ENCODE data around the gene ATP8B2. TPM values are rescaled to one million over a fixed set of nuclear protein-coding genes. Genes with fewer than 3 reads are reported as not detected.
"Not testable (repeated sequence)": the region's sequence is repeated elsewhere in the genome, so short reads cannot be mapped to it uniquely, and the experiment has no call there.

Gene ATP8B2
- total RNA-seq, 1 experiment from 2014 or later: 21.1 TPM

GRCh38 chr1:154344977-154345837 is 19.9 kb downstream of the ATP8B2 start:
- peak; percentile 35 for DNase-seq (ENCODE audit: low read depth)

- DNase-seq (ENCODE audit: low read depth): no peak
Measured at GRCh38 chr1:154346276-154346917, 21.1 kb downstream of the ATP8B2 start.

GRCh38 chr1:154347961-154348360 is 22.6 kb downstream of the ATP8B2 start:
- no peak for DNase-seq (ENCODE audit: low read depth)

- DNase-seq (ENCODE audit: low read depth): no peak
Measured at GRCh38 chr1:154348429-154349076, 23.2 kb downstream of the ATP8B2 start.

GRCh38 chr1:154349121-154349520 is 23.8 kb downstream of the ATP8B2 start:
- DNase-seq (ENCODE audit: low read depth): no peak

GRCh38 chr1:154350383-154350782 is 25.1 kb downstream of the ATP8B2 start:
- DNase-seq (ENCODE audit: low read depth): no peak

- DNase-seq (ENCODE audit: low read depth): no peak
Measured at GRCh38 chr1:154351363-154352068, 26.2 kb downstream of the ATP8B2 start.

GRCh38 chr1:154352245-154352580 is 26.9 kb downstream of the ATP8B2 start:
- no peak for DNase-seq (ENCODE audit: low read depth)

GRCh38 chr1:154352581-154353459 is 27.5 kb downstream of the ATP8B2 start:
- DNase-seq (ENCODE audit: low read depth): peak; percentile 54

- DNase-seq (ENCODE audit: low read depth): peak; percentile 54
Measured at GRCh38 chr1:154353460-154353904, 28.2 kb downstream of the ATP8B2 start.

GRCh38 chr1:154353966-154354365 is 28.6 kb downstream of the ATP8B2 start:
- no peak for DNase-seq (ENCODE audit: low read depth)

- DNase-seq (ENCODE audit: low read depth): no peak
Measured at GRCh38 chr1:154358519-154358918, 33.2 kb downstream of the ATP8B2 start.

- no peak for DNase-seq (ENCODE audit: low read depth)
Measured at GRCh38 chr1:154360288-154360687, 35.0 kb downstream of the ATP8B2 start.

GRCh38 chr1:154360881-154361280 is 35.6 kb downstream of the ATP8B2 start:
- not testable (repeated sequence) for DNase-seq (ENCODE audit: low read depth)

GRCh38 chr1:154361357-154361756 is 36.0 kb downstream of the ATP8B2 start:
- no peak for DNase-seq (ENCODE audit: low read depth)

- no peak for DNase-seq (ENCODE audit: low read depth)
Measured at GRCh38 chr1:154371436-154371835, 46.1 kb downstream of the ATP8B2 start.

GRCh38 chr1:154373777-154374357 is 48.5 kb downstream of the ATP8B2 start:
- DNase-seq (ENCODE audit: low read depth): not testable (repeated sequence)

- no peak for DNase-seq (ENCODE audit: low read depth)
Measured at GRCh38 chr1:154379301-154379700, 54.0 kb downstream of the ATP8B2 start.

GRCh38 chr1:154384650-154385489 is 59.5 kb downstream of the ATP8B2 start:
- DNase-seq (ENCODE audit: low read depth): no peak

Measured in RPMI7951 (cell line).